G401.6 (cell line): Measurements from ENCODE around the gene LUZP1.

Experiments
- FAIRE-seq: peaks from 2 replicates; lab custom pipeline; 2012; peaks lifted over from hg19 to GRCh38; lab: Jason Lieb, UNC

The LUZP1 gene

GRCh38 chr1:23116216-23116836 lies 52.3 kb downstream of the LUZP1 start:
- FAIRE-seq: no peak

- FAIRE-seq: no peak
These were observed 54.1 kb downstream of the LUZP1 start for GRCh38 chr1:23114424-23115079.

- FAIRE-seq: no peak
These were observed 56.8 kb downstream of the LUZP1 start for GRCh38 chr1:23111600-23112535.

GRCh38 chr1:23110391-23110790 lies 58.3 kb downstream of the LUZP1 start:
- no peak for FAIRE-seq

- FAIRE-seq: no peak
These were observed 59.6 kb downstream of the LUZP1 start for GRCh38 chr1:23108918-23109533.

- no peak for FAIRE-seq
These were observed 65.4 kb downstream of the LUZP1 start for GRCh38 chr1:23103001-23103889.

GRCh38 chr1:23102289-23102688 lies 66.4 kb downstream of the LUZP1 start:
- FAIRE-seq: no peak

- FAIRE-seq: no peak
These were observed 66.8 kb downstream of the LUZP1 start for GRCh38 chr1:23101887-23102286.

GRCh38 chr1:23101101-23101827 lies 67.4 kb downstream of the LUZP1 start:
- FAIRE-seq: no peak

GRCh38 chr1:23100074-23100748 lies 68.4 kb downstream of the LUZP1 start:
- peak; percentile 72 for FAIRE-seq

GRCh38 chr1:23099171-23099536 lies 69.5 kb downstream of the LUZP1 start:
- FAIRE-seq: no peak

GRCh38 chr1:23098463-23099170 lies 70.0 kb downstream of the LUZP1 start:
- peak; percentile 95 for FAIRE-seq

GRCh38 chr1:23097316-23097715 lies 71.3 kb downstream of the LUZP1 start:
- no peak for FAIRE-seq

GRCh38 chr1:23092447-23092846 lies 76.2 kb downstream of the LUZP1 start:
- FAIRE-seq: no peak

GRCh38 chr1:23091545-23091944 lies 77.1 kb downstream of the LUZP1 start:
- no peak for FAIRE-seq

GRCh38 chr1:23090056-23090455 lies 78.6 kb downstream of the LUZP1 start:
- no peak for FAIRE-seq

GRCh38 chr1:23088027-23088426 lies 80.6 kb downstream of the LUZP1 start:
- no peak for FAIRE-seq

GRCh38 chr1:23085696-23086095 lies 83.0 kb downstream of the LUZP1 start:
- no peak for FAIRE-seq

- FAIRE-seq: no peak
These were observed 83.8 kb downstream of the LUZP1 start for GRCh38 chr1:23084880-23085279.
